Spinal cord (tissue), 10 donors: Measurements from ENCODE around the gene TNIK. TPM values are rescaled to one million over a fixed set of nuclear protein-coding genes. Genes with fewer than 3 reads are reported as not detected.

Source experiments
- DNase-seq, 6 donors: peaks; one replicate each; pipeline versions ENCODE4 v3.0.0 to v3.0.0-alpha.2; 2013 to 2015; ENCODE audit warnings: low spot score in 6 of 6, low read depth in 4 of 6
- H3K27ac ChIP-seq: one replicate; pipeline ENCODE4 v1.5.1; 2013; ENCODE audit warnings: low read depth, low read length, control low read depth
- H3K27me3 ChIP-seq: one replicate; pipeline ENCODE4 v1.6.1; 2013; ENCODE audit warnings: low read length; ENCODE audit not compliant: control insufficient read depth, insufficient read depth
- H3K36me3 ChIP-seq: one replicate; pipeline ENCODE4 v1.6.1; 2013; ENCODE audit warnings: low read length; ENCODE audit not compliant: control insufficient read depth, insufficient read depth
- H3K4me1 ChIP-seq: one replicate; pipeline ENCODE4 v1.6.1; 2013; ENCODE audit warnings: low read length; ENCODE audit not compliant: control insufficient read depth, insufficient read depth
- H3K4me3 ChIP-seq: one replicate; pipeline ENCODE4 v1.5.1; 2013; ENCODE audit warnings: low read depth, low read length, control low read depth
- H3K9me3 ChIP-seq: one replicate; pipeline ENCODE4 v1.6.1; 2013; ENCODE audit warnings: low read length; ENCODE audit not compliant: control insufficient read depth, insufficient read depth
- WGBS: methylation state at CpG from one replicate; pipeline ENCODE4 v1.1.5; 2013; ENCODE audit warnings: missing lambda C conversion rate; ENCODE audit not compliant: insufficient coverage; 5-methylcytosine and 5-hydroxymethylcytosine counted together
- polyA plus RNA-seq, 2 donors: library from polyadenylated mRNA; unstranded; fragments of 120-200 nt; gene quantifications; one replicate each; pipeline ENCODE4 v1.2.1, GENCODE V29; 2013; ENCODE audit not compliant: insufficient read length in 2 of 2
- total RNA-seq, 2 donors: library from RNA; depleted of rRNA in 1 of 2; stranded (reverse); fragments of 120-200 nt in 1 of 2; fragments of >200 nt in 1 of 2; gene quantifications; one replicate each; pipeline versions ENCODE4 v1.2.3 to v1.2.4, GENCODE V29; 2013 to 2014
- donor health status: healthy.

The TNIK gene
- total and polyA plus RNA-seq, 4 donors, result 38.3 to 105 (median 88.5) TPM

- Histone ChIP-seq H3K4me1 (no peaks in the 10 kb centered on the region), H3K36me3 (no peaks in the 10 kb centered on the region), H3K4me3 (no peak overlapping the region), H3K27me3 (no peaks in the 10 kb centered on the region), H3K9me3 (no peaks in the 10 kb centered on the region), H3K27ac (no peak overlapping the region)
- 100% methylated on average over 2 of the region's 6 CpGs for WGBS
- DNase-seq, result no peak
Observed at GRCh38 chr3:171201825-171202224, 258.4 kb downstream of the TNIK start.

GRCh38 chr3:171200750-171201088 is 259.5 kb downstream of the TNIK start:
- H3K9me3 ChIP-seq, result no peaks in the 10 kb centered on the region
- H3K27me3 ChIP-seq, result no peaks in the 10 kb centered on the region
- no peaks in the 10 kb centered on the region for H3K4me1 ChIP-seq
- 100% methylated on average over 1 of the region's 2 CpGs for WGBS
- no peaks in the 10 kb centered on the region for H3K36me3 ChIP-seq
- H3K27ac ChIP-seq, result no peak overlapping the region
- no peak overlapping the region for H3K4me3 ChIP-seq
- DNase-seq, result no peak

- H3K27ac ChIP-seq, result no peak overlapping the region
- WGBS, result 100% methylated on average over 1 of the region's 3 CpGs
- no peaks in the 10 kb centered on the region for H3K36me3 ChIP-seq
- DNase-seq, result no peak
- H3K27me3 ChIP-seq, result no peaks in the 10 kb centered on the region
- no peak overlapping the region for H3K4me3 ChIP-seq
- H3K4me1 ChIP-seq, result no peaks in the 10 kb centered on the region
- H3K9me3 ChIP-seq, result no peaks in the 10 kb centered on the region
Observed at GRCh38 chr3:171200052-171200749, 260.0 kb downstream of the TNIK start.

GRCh38 chr3:171199473-171199829 is 260.8 kb downstream of the TNIK start:
- no peak for DNase-seq
- Histone ChIP-seq H3K27me3 (no peaks in the 10 kb centered on the region), H3K4me1 (no peaks in the 10 kb centered on the region), H3K4me3 (no peak overlapping the region), H3K9me3 (no peaks in the 10 kb centered on the region), H3K27ac (no peak overlapping the region), H3K36me3 (no peaks in the 10 kb centered on the region)
- WGBS, result no CpG with 5 or more reads among the region's 3 CpGs

GRCh38 chr3:171198781-171199472 is 261.3 kb downstream of the TNIK start:
- no peaks in the 10 kb centered on the region for H3K4me1 ChIP-seq
- H3K9me3 ChIP-seq, result no peaks in the 10 kb centered on the region
- H3K4me3 ChIP-seq, result no peak overlapping the region
- H3K36me3 ChIP-seq, result no peaks in the 10 kb centered on the region
- H3K27me3 ChIP-seq, result no peaks in the 10 kb centered on the region
- no peak overlapping the region for H3K27ac ChIP-seq
- peak in 2 of 6 donors; percentile 31 to 82 for DNase-seq
- WGBS, result 80% methylated on average over 1 of the region's 3 CpGs

GRCh38 chr3:171195686-171196085 is 264.5 kb downstream of the TNIK start:
- WGBS, result no CpG with 5 or more reads among the region's 1 CpG
- Histone ChIP-seq H3K27me3 (no peaks in the 10 kb centered on the region), H3K27ac (no peak overlapping the region), H3K36me3 (no peaks in the 10 kb centered on the region), H3K4me3 (no peak overlapping the region), H3K4me1 (no peaks in the 10 kb centered on the region), H3K9me3 (no peaks in the 10 kb centered on the region)
- DNase-seq, result no peak

GRCh38 chr3:171194965-171195364 is 265.2 kb downstream of the TNIK start:
- no CpG with 5 or more reads among the region's 1 CpG for WGBS
- Histone ChIP-seq H3K4me1 (no peaks in the 10 kb centered on the region), H3K27ac (no peak overlapping the region), H3K4me3 (no peak overlapping the region), H3K36me3 (no peaks in the 10 kb centered on the region), H3K9me3 (no peaks in the 10 kb centered on the region), H3K27me3 (no peaks in the 10 kb centered on the region)
- DNase-seq, result no peak

GRCh38 chr3:171193693-171194092 is 266.5 kb downstream of the TNIK start:
- Histone ChIP-seq H3K27me3 (no peaks in the 10 kb centered on the region), H3K27ac (no peak overlapping the region), H3K9me3 (no peaks in the 10 kb centered on the region), H3K4me3 (no peak overlapping the region), H3K36me3 (no peaks in the 10 kb centered on the region), H3K4me1 (no peaks in the 10 kb centered on the region)
- DNase-seq, result no peak
- WGBS, result no CpG with 5 or more reads among the region's 1 CpG

- DNase-seq, result no peak
- Histone ChIP-seq H3K27ac (no peak overlapping the region), H3K9me3 (no peaks in the 10 kb centered on the region), H3K27me3 (no peaks in the 10 kb centered on the region), H3K4me1 (no peaks in the 10 kb centered on the region), H3K4me3 (no peak overlapping the region), H3K36me3 (no peaks in the 10 kb centered on the region)
- 88% methylated on average over 1 of the region's 2 CpGs for WGBS
Observed at GRCh38 chr3:171192176-171192854, 267.9 kb downstream of the TNIK start.

GRCh38 chr3:171190668-171191067 is 269.5 kb downstream of the TNIK start:
- DNase-seq, result no peak
- H3K4me1 ChIP-seq, result no peaks in the 10 kb centered on the region
- no peaks in the 10 kb centered on the region for H3K36me3 ChIP-seq
- H3K9me3 ChIP-seq, result no peaks in the 10 kb centered on the region
- WGBS, result no CpG with 5 or more reads among the region's 1 CpG
- H3K27ac ChIP-seq, result no peak overlapping the region
- H3K27me3 ChIP-seq, result no peaks in the 10 kb centered on the region
- no peak overlapping the region for H3K4me3 ChIP-seq
